ENCODE results near the gene GPC3.

Gene GPC3

GRCh38 chrX:133593531-133593930 is 391.9 kb downstream of the GPC3 start:
- DNase-seq: no peak

- no peak for DNase-seq
Observed at GRCh38 chrX:133590703-133591505, 394.5 kb downstream of the GPC3 start.

- DNase-seq: no peak
Observed at GRCh38 chrX:133588827-133589226, 396.6 kb downstream of the GPC3 start.

GRCh38 chrX:133587818-133588217 is 397.6 kb downstream of the GPC3 start:
- DNase-seq: no peak

GRCh38 chrX:133587071-133587470 is 398.3 kb downstream of the GPC3 start:
- DNase-seq: no peak

GRCh38 chrX:133586443-133586842 is 399.0 kb downstream of the GPC3 start:
- DNase-seq: no peak

- no peak for DNase-seq
Observed at GRCh38 chrX:133583825-133584224, 401.6 kb downstream of the GPC3 start.

GRCh38 chrX:133580625-133581024 is 404.8 kb downstream of the GPC3 start:
- DNase-seq: peak; percentile 43

- DNase-seq: no peak
Observed at GRCh38 chrX:133579631-133580030, 405.8 kb downstream of the GPC3 start.

GRCh38 chrX:133576876-133577275 is 408.5 kb downstream of the GPC3 start:
- no peak for DNase-seq

- no peak for DNase-seq
Observed at GRCh38 chrX:133575501-133576136, 409.8 kb downstream of the GPC3 start.

- DNase-seq: no peak
Observed at GRCh38 chrX:133574716-133575115, 410.7 kb downstream of the GPC3 start.

- DNase-seq: no peak
Observed at GRCh38 chrX:133570549-133570948, 414.8 kb downstream of the GPC3 start.

- no peak for DNase-seq
Observed at GRCh38 chrX:133569217-133569616, 416.2 kb downstream of the GPC3 start.

GRCh38 chrX:133568109-133568508 is 417.3 kb downstream of the GPC3 start:
- DNase-seq: no peak

- no peak for DNase-seq
Observed at GRCh38 chrX:133566876-133567275, 418.5 kb downstream of the GPC3 start.

- DNase-seq: no peak
Observed at GRCh38 chrX:133563705-133564104, 421.7 kb downstream of the GPC3 start.

GRCh38 chrX:133561251-133561650 is 424.1 kb downstream of the GPC3 start:
- no peak for DNase-seq

GRCh38 chrX:133559909-133560308 is 425.5 kb downstream of the GPC3 start:
- DNase-seq: no peak

- no peak for DNase-seq
Observed at GRCh38 chrX:133555782-133556458, 429.5 kb downstream of the GPC3 start.

- no peak for DNase-seq
Observed at GRCh38 chrX:133550665-133551485, 434.5 kb downstream of the GPC3 start.

GRCh38 chrX:133549295-133549933 is 436.0 kb downstream of the GPC3 start:
- DNase-seq: no peak

GRCh38 chrX:133546441-133546840 is 439.0 kb downstream of the GPC3 start:
- no peak for DNase-seq

Data from NCI-H2171 (cell line).